Neural progenitor cell (in vitro differentiated cells): Measurements from ENCODE around the gene KAT8.

Experiments
- CTCF ChIP-seq: fragments of 200-600 bp; sonication (generic); IDR thresholded peaks from 2 replicates; pipeline ENCODE4 v1.5.1; 2017; ENCODE audit warnings: antibody characterized with exemption, mild to moderate bottlenecking
- EZH2 ChIP-seq: fragments of 200-600 bp; sonication (generic); IDR thresholded peaks from 2 replicates; pipeline ENCODE4 v1.6.1; 2017; ENCODE audit warnings: antibody characterized with exemption, mild to moderate bottlenecking, moderate library complexity

DNA sequence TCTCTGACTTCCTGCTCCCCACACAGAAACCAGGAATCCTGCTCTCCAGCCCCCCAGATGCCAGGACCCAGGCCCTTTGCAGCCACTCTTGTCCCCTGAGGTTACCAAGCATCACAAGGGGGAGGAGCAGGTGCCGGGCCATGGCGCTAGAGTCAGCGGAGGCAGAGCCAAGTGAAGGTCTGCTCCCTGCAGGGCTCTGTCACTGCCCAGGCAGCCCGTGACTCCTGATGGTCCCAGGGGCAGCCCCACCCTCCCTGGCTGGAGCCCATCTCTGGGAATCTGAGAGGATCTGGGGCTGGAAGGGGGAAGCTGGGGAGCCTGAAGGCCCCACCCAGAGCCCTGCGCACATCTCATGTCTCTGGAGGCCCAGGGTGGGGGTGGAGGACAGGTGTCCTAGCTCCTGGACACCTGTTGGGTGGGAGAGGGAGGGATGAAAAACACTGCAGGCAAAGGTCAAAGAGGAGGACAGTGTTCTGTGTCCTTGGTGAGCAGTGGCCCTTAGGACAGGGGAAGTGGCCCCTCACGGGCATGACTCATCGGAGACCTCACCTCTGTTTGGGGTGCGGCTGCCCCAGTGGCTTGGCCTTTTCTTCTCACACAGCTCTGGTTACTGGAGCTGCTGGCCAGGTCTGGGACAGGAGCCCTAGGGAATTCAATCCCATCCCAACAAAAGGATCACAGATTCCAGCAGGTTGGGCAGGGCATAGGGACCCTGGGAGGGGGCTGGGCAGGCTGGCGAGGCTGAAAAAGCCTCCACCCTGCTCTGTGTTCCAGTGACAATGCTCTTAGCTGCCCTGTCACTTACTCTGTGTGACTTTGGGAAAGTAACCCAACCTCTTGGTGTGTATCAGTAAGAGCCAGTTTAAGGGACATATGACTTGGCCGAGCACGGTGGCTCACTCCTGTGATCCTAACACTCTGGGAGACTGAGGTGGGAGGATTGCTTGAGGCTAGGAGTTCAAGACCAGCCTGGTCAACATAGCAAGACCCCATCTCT is 32.7 kb downstream of the KAT8 start, which contains the start of gene PRSS36:
- TF ChIP-seq CTCF, result no peak
- no peak for TF ChIP-seq EZH2
